HepG2 (cell line): ENCODE data around the gene OBI1. TPM values are rescaled to one million over a fixed set of nuclear protein-coding genes. Genes with fewer than 3 reads are reported as not detected.

Experiments
- DMAP1 ChIP-seq: IDR thresholded peaks from 2 replicates; pipeline ENCODE4 v1.6.1; 2016
- ERF ChIP-seq: IDR thresholded peaks from 2 replicates; pipeline ENCODE4 v1.6.1; 2018; ENCODE audit warnings: missing biosample characterization, missing genetic modification reagents
- HOXA9 ChIP-seq: sonication (generic); formaldehyde crosslinking; IDR thresholded peaks from 2 replicates; pipeline ENCODE4 v1.8.1; 2022; ENCODE audit warnings: missing genetic modification reagents, mild to moderate bottlenecking, moderate library complexity, borderline replicate concordance
- KDM5B ChIP-seq: sonication (generic); formaldehyde crosslinking; IDR thresholded peaks from 2 replicates; pipeline ENCODE4 v1.4.0; 2020; ENCODE audit warnings: missing genetic modification reagents, mild to moderate bottlenecking, borderline replicate concordance
- NBN ChIP-seq: fragments of 450-650 bp; conservative IDR thresholded peaks from 2 replicates; pipeline ENCODE4 v1.6.1; 2017
- PCBP1 ChIP-seq: fragments of 200-400 bp; formaldehyde crosslinking; IDR thresholded peaks from 2 replicates; pipeline ENCODE4 v1.6.1; 2017; ENCODE audit warnings: mild to moderate bottlenecking, low read depth, low read length, borderline replicate concordance
- POGZ ChIP-seq: sonication (generic); formaldehyde crosslinking; IDR thresholded peaks from 2 replicates; pipeline ENCODE4 v1.4.0; 2020; ENCODE audit warnings: mild to moderate bottlenecking, missing genetic modification reagents
- RNF2 ChIP-seq: fragments of 450-650 bp; conservative IDR thresholded peaks from 2 replicates; pipeline ENCODE4 v1.6.1; 2016; ENCODE audit warnings: low read depth
- TGIF2 ChIP-seq: IDR thresholded peaks from 2 replicates; pipeline ENCODE4 v1.6.1; 2016; ENCODE audit warnings: control low read depth, missing compliant biosample characterization
- ZBTB38 ChIP-seq: sonication (generic); formaldehyde crosslinking; IDR thresholded peaks from 2 replicates; pipeline ENCODE4 v1.5.1; 2020; ENCODE audit warnings: mild to moderate bottlenecking, missing genetic modification reagents
- ZKSCAN5 ChIP-seq: sonication (generic); formaldehyde crosslinking; IDR thresholded peaks from 2 replicates; pipeline ENCODE4 v1.5.1; 2020; ENCODE audit warnings: mild to moderate bottlenecking, missing genetic modification reagents
- ZNF331 ChIP-seq: sonication (generic); formaldehyde crosslinking; IDR thresholded peaks from 2 replicates; pipeline ENCODE4 v1.4.0; 2020; ENCODE audit warnings: missing genetic modification reagents
- ZNF446 ChIP-seq: sonication (generic); formaldehyde crosslinking; IDR thresholded peaks from 2 replicates; pipeline ENCODE4 v1.5.0; 2020; ENCODE audit warnings: mild to moderate bottlenecking, missing genetic modification reagents
- ZNF558 ChIP-seq: sonication (generic); formaldehyde crosslinking; IDR thresholded peaks from 2 replicates; pipeline ENCODE4 v1.9.0; 2022; ENCODE audit warnings: mild to moderate bottlenecking, missing genetic modification reagents, borderline replicate concordance
- ZNF75D ChIP-seq: sonication (generic); formaldehyde crosslinking; IDR thresholded peaks from 2 replicates; pipeline ENCODE4 v1.8.1; 2023; ENCODE audit warnings: missing genetic modification reagents, mild to moderate bottlenecking, borderline replicate concordance
- polyA plus RNA-seq, 8 experiments: library from polyadenylated mRNA; depleted of rRNA in 3 of 8; stranded (reverse) in 7 of 8; unstranded in 1 of 8; fragments of >200 nt; fragmentation: Illumina TruSeq in 4 of 8; extraction: Trizol in 4 of 8; gene quantifications; 2 replicates each; pipeline versions ENCODE4 v1.2.1 to v1.2.3, GENCODE V29; 2011 to 2016; ENCODE audit warnings: low read depth in 4 of 8, missing spikeins in 1 of 8, mixed read lengths in 1 of 8; ENCODE audit not compliant: insufficient read depth in 1 of 8
- total RNA-seq, 5 experiments: library from RNA; depleted of rRNA; stranded (reverse); fragments of >200 nt; fragmentation: Illumina TruSeq; extraction: Trizol; gene quantifications; 2 replicates each; pipeline ENCODE4 v1.2.3, GENCODE V29; 2016; ENCODE audit warnings: low read depth in 1 of 5
- TF ChIP-seq, protein P1 (sequence below), 2 experiments: sonication (generic) in 1 of 2; formaldehyde crosslinking in 1 of 2; IDR thresholded peaks; 2 replicates each; pipeline versions ENCODE4 v1.4.0 to v1.6.1; 2016 to 2020; ENCODE audit warnings: borderline replicate concordance in 1 of 2, low read depth in 1 of 2, mild to moderate bottlenecking in 1 of 2, missing genetic modification reagents in 1 of 2
- TF ChIP-seq, protein P2 (sequence below): sonication (generic); formaldehyde crosslinking; IDR thresholded peaks from 2 replicates; pipeline ENCODE4 v1.5.0; 2020; ENCODE audit warnings: mild to moderate bottlenecking, missing genetic modification reagents
- TF ChIP-seq, protein P3 (sequence below): sonication (generic); formaldehyde crosslinking; IDR thresholded peaks from 2 replicates; pipeline ENCODE4 v1.4.0; 2020; ENCODE audit warnings: missing genetic modification reagents
- TF ChIP-seq, protein P4 (sequence below): sonication (generic); formaldehyde crosslinking; conservative IDR thresholded peaks from 2 replicates; pipeline ENCODE4 v1.4.0; 2020; ENCODE audit warnings: missing genetic modification reagents

OBI1 gene
- total and polyA plus RNA-seq, 2 of the 13 experiments (the other 11 are each of a cell fraction or from before 2014, with no cell fraction given) = 7.8 to 23.5 TPM

DNA sequence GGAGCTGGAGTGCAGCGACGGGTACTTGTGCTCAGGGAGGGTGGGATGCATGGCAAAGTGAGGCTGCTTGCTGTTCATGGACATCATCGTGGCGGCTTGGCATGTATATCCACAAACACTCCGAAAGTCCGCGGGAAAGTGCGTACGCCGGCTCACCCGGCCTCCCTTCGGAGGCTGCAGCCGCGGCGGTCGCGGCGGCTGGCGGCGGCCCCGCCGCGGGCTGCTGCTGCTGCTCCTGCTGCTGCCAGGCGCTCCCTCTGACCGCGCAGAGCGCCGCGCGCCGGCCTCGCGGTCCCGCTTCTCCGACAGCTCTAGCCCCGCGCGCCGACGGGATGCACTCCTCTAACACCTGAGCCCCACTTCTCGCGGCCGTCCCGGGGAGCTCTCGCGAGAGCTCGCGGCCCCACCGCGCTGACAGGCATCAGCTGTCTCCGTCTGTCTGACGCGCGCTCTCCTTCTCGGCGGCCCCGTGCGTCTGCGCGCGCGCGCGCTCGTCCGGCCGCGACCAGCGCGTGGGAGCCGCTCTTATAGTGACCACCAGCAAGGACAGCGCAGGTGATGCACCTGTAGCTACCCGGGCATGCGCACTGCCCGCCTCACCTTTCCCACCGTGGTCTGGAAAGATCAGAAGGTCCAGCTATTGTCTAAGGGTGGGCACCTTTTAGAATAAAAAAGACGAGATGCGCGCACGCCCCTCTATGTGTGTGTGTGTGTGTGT, 55.6 kb downstream of the OBI1 start, which contains the start of gene POU4F1 (continued):
- TF ChIP-seq, protein P1, sequence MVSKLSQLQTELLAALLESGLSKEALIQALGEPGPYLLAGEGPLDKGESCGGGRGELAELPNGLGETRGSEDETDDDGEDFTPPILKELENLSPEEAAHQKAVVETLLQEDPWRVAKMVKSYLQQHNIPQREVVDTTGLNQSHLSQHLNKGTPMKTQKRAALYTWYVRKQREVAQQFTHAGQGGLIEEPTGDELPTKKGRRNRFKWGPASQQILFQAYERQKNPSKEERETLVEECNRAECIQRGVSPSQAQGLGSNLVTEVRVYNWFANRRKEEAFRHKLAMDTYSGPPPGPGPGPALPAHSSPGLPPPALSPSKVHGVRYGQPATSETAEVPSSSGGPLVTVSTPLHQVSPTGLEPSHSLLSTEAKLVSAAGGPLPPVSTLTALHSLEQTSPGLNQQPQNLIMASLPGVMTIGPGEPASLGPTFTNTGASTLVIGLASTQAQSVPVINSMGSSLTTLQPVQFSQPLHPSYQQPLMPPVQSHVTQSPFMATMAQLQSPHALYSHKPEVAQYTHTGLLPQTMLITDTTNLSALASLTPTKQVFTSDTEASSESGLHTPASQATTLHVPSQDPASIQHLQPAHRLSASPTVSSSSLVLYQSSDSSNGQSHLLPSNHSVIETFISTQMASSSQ (IDR thresholded peaks at IDR 0.05; ENCODE audit: low read depth) = no peak
- TF ChIP-seq, protein P1 (CRISPR knock-in tag; IDR thresholded peaks at IDR 0.05; ENCODE audit: borderline replicate concordance) = peak; percentile 32; the same call in 1 of the 2 replicates
- TF ChIP-seq POGZ (CRISPR knock-in tag) (peak; percentile 68), TGIF2 (CRISPR knock-in tag) (no peak), ZBTB38 (no peak), ZNF331 (CRISPR knock-in tag) (peak; percentile 51; the same call in 1 of the 2 replicates), ZNF558 (peak; percentile 23; the same call in 1 of the 2 replicates), NBN (no peak), ZNF75D (CRISPR knock-in tag) (no peak), ZNF446 (CRISPR knock-in tag) (no peak; the same call in 1 of the 2 replicates), HOXA9 (CRISPR knock-in tag) (peak; percentile 25; the same call in 1 of the 2 replicates), ZKSCAN5 (CRISPR knock-in tag) (no peak), KDM5B (CRISPR knock-in tag) (peak; percentile 54; the same call in 1 of the 2 replicates), ERF (CRISPR knock-in tag) (0 out of 2 replicates have a peak, but pooled peaks have one; percentile 27), RNF2 (peak; percentile 92), PCBP1 (no peak), DMAP1 (CRISPR knock-in tag) (no peak)
- TF ChIP-seq, protein P2, sequence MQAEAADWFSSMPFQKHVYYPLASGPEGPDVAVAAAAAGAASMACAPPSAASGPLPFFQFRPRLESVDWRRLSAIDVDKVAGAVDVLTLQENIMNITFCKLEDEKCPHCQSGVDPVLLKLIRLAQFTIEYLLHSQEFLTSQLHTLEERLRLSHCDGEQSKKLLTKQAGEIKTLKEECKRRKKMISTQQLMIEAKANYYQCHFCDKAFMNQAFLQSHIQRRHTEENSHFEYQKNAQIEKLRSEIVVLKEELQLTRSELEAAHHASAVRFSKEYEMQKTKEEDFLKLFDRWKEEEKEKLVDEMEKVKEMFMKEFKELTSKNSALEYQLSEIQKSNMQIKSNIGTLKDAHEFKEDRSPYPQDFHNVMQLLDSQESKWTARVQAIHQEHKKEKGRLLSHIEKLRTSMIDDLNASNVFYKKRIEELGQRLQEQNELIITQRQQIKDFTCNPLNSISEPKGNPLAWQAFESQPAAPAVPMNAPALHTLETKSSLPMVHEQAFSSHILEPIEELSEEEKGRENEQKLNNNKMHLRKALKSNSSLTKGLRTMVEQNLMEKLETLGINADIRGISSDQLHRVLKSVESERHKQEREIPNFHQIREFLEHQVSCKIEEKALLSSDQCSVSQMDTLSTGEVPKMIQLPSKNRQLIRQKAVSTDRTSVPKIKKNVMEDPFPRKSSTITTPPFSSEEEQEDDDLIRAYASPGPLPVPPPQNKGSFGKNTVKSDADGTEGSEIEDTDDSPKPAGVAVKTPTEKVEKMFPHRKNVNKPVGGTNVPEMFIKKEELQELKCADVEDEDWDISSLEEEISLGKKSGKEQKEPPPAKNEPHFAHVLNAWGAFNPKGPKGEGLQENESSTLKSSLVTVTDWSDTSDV (CRISPR knock-in tag) = no peak
- TF ChIP-seq, protein P3, sequence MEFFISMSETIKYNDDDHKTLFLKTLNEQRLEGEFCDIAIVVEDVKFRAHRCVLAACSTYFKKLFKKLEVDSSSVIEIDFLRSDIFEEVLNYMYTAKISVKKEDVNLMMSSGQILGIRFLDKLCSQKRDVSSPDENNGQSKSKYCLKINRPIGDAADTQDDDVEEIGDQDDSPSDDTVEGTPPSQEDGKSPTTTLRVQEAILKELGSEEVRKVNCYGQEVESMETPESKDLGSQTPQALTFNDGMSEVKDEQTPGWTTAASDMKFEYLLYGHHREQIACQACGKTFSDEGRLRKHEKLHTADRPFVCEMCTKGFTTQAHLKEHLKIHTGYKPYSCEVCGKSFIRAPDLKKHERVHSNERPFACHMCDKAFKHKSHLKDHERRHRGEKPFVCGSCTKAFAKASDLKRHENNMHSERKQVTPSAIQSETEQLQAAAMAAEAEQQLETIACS = peak; percentile 90
- TF ChIP-seq, protein P4, sequence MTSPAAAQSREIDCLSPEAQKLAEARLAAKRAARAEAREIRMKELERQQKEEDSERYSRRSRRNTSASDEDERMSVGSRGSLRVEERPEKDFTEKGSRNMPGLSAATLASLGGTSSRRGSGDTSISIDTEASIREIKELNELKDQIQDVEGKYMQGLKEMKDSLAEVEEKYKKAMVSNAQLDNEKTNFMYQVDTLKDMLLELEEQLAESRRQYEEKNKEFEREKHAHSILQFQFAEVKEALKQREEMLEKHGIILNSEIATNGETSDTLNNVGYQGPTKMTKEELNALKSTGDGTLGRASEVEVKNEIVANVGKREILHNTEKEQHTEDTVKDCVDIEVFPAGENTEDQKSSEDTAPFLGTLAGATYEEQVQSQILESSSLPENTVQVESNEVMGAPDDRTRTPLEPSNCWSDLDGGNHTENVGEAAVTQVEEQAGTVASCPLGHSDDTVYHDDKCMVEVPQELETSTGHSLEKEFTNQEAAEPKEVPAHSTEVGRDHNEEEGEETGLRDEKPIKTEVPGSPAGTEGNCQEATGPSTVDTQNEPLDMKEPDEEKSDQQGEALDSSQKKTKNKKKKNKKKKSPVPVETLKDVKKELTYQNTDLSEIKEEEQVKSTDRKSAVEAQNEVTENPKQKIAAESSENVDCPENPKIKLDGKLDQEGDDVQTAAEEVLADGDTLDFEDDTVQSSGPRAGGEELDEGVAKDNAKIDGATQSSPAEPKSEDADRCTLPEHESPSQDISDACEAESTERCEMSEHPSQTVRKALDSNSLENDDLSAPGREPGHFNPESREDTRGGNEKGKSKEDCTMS = no peak
